ENCODE results near the gene B4GALNT2. TPM values are rescaled to one million over a fixed set of nuclear protein-coding genes. Genes with fewer than 3 reads are reported as not detected.

The B4GALNT2 gene
- total RNA-seq, 1 experiment from 2014 or later: not detected

DNA sequence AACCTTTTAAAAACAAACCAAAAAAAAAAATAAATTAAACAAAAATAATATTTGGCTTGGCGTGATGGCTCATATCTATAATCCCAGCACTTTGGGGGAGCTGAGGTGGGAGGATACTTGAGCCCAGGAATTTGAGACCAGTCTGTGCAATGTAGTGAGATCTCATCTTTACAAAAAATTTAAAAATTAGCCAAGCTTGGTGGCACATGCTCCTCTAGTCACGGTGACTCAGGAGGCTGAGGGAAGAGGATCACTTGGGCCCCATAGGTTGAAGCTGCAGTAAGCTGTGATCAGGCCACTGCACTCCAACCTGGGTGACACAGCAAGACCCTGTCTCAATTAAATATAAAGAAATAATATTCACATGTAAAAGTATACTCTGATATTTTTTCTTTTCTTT is 65.6 kb downstream of the B4GALNT2 start:
- no peaks in the 10 kb centered on the region for H3K4me1 ChIP-seq
- no peak overlapping the region for H3K4me3 ChIP-seq
- H3K27ac ChIP-seq: no peak overlapping the region
- DNase-seq: no peak
- no peaks in the 10 kb centered on the region; the same call in 1 of the 2 replicates for H3K27me3 ChIP-seq
- H3K36me3 ChIP-seq: no peaks in the 10 kb centered on the region
- no peaks in the 10 kb centered on the region for H3K9me3 ChIP-seq (replicated peaks)

DNA sequence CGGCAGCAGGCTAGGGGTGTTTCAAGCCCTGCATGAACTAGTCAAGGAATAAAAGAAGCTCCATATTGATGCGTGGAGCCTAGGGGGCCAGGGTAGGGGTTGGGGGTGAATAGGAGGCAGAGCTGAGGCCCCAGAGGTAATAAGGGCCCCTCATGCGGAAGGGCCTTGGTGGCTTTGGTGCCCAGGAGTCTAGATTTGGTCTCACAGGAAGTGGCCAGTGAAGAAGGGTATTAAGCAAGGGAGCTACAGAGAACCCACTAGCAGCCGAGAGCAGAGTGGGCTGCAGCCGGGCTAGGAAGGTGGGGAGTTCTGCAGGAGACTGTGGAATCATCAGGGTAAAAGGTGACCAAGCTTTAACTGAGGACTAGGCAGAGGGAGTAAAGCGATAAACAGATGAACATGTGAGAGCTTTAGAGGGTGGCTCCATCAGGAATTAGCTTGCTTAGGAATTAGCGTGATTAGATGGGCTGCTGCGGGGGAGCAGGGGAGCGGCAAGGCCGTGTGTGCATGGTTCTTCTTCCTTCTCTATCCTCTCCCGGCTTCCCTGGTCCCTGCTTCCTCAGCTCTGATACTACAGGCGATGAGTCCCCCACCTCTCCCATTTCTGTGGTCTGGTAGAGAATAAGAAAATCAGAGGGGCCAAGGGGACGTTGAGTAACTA is 68.0 kb downstream of the B4GALNT2 start:
- H3K9me3 ChIP-seq (replicated peaks): no peaks in the 10 kb centered on the region
- no peak overlapping the region for H3K4me3 ChIP-seq
- H3K27me3 ChIP-seq: no peaks in the 10 kb centered on the region; the same call in 1 of the 2 replicates
- no peak for DNase-seq
- no peaks in the 10 kb centered on the region for H3K36me3 ChIP-seq
- H3K27ac ChIP-seq: no peak overlapping the region
- H3K4me1 ChIP-seq: no peaks in the 10 kb centered on the region

GRCh38 chr17:49201481-49201927 is 68.9 kb downstream of the B4GALNT2 start:
- no peaks in the 10 kb centered on the region for H3K36me3 ChIP-seq
- H3K4me3 ChIP-seq: no peak overlapping the region
- H3K27me3 ChIP-seq: no peaks in the 10 kb centered on the region; the same call in 1 of the 2 replicates
- H3K9me3 ChIP-seq (replicated peaks): no peaks in the 10 kb centered on the region
- no peak overlapping the region for H3K27ac ChIP-seq
- DNase-seq: no peak
- no peaks in the 10 kb centered on the region for H3K4me1 ChIP-seq

DNA sequence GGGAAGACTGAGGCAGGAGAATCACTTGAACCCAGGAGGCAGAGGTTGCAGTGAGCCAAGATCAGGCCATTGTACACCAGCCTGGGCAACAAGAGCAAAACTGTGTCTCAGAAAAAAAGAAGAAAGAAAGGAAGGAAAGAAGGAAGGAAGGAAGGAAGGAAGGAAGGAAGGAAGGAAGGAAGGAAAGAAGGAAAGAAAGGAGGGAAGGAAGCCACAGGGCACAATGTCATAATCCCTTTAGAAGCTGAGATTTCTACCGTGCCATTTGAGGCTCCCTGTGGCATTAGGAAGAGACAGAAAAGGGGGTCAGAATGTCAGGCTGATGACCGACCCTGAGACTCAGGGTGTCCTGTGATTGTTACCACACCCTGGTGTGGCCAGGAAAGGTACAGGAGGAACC is 71.2 kb downstream of the B4GALNT2 start:
- H3K4me1 ChIP-seq: no peaks in the 10 kb centered on the region
- no peak for DNase-seq
- H3K27me3 ChIP-seq: no peaks in the 10 kb centered on the region; the same call in 1 of the 2 replicates
- H3K9me3 ChIP-seq (replicated peaks): no peaks in the 10 kb centered on the region
- no peak overlapping the region for H3K27ac ChIP-seq
- H3K4me3 ChIP-seq: no peak overlapping the region
- no peaks in the 10 kb centered on the region for H3K36me3 ChIP-seq

DNA sequence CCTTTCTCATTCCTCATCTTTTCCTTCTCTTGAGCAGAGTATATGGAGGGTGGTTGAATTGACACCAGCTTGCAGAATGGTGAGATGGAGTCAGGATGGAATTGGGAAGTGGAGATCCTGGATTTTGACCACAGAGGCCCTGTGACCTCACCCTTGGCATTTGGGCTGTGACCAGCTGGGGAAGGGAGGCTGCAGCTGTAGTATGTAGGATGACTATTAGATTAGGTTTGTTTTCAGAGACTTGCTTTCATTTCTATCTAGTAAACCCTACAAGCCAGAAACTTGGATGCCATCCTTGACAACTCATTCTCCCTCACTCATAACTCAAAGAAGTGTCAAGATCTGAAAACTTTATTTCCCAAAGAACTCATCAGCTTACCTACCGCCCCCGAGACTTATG is 71.9 kb downstream of the B4GALNT2 start:
- Histone ChIP-seq H3K27me3 (no peaks in the 10 kb centered on the region; the same call in 1 of the 2 replicates), H3K4me3 (no peak overlapping the region), H3K4me1 (peaks cover 5% of the 10 kb centered on the region), H3K27ac (no peak overlapping the region), H3K9me3 (replicated peaks) (no peaks in the 10 kb centered on the region), H3K36me3 (no peaks in the 10 kb centered on the region)
- DNase-seq: no peak

DNA sequence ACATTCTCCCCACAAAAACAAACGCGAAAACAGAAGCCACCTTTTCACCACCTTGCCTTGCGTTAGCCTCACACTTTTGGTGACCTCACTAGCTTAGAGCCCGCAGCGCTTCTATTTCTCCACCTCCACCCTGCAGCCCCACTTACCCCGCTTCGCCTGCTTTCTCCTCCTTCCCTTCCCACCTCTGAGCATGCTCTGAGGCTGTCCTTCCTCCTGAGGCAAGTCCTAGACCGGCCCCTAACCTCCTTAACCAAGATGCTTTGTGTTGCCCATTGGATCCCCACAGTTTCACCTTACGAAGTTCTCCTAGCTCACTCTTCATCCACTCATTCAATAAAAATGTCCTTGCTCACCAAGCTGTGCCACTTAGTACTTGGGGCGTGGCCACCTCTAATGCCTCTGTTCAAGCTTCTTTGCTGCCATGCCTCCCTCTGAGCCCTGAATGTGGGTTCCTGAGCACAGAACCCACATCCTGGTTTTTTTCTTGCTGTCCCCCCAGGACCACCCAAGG is 76.5 kb downstream of the B4GALNT2 start:
- DNase-seq: no peak
- H3K36me3 ChIP-seq: no peaks in the 10 kb centered on the region
- H3K27me3 ChIP-seq: no peaks in the 10 kb centered on the region
- H3K27ac ChIP-seq: no peak overlapping the region
- H3K4me3 ChIP-seq: peak overlapping the region; percentile 53
- H3K9me3 ChIP-seq (replicated peaks): no peaks in the 10 kb centered on the region
- peaks cover 10% of the 10 kb centered on the region for H3K4me1 ChIP-seq

- Histone ChIP-seq H3K4me3 (peak within 1 kb of the TSS; percentile 53), H3K27me3 (no peaks in the 10 kb centered on the region), H3K4me1 (peaks cover 10% of the 10 kb centered on the region), H3K9me3 (replicated peaks) (no peaks in the 10 kb centered on the region), H3K27ac (peak within 1 kb of the TSS; percentile 51), H3K36me3 (no peaks in the 10 kb centered on the region)
- DNase-seq: peak; percentile 82 to 87
Measured at GRCh38 chr17:49210158-49211029, 77.8 kb downstream of the B4GALNT2 start, which contains the start of the genes ABI3 and GNGT2. ABI3 (plus strand) TSS chr17:49210707; CDS start chr17:49210725, 18 bp downstream. GNGT2 (minus strand) TSS chr17:49210574; CDS start chr17:49207422, 3,152 bp downstream.

DNA sequence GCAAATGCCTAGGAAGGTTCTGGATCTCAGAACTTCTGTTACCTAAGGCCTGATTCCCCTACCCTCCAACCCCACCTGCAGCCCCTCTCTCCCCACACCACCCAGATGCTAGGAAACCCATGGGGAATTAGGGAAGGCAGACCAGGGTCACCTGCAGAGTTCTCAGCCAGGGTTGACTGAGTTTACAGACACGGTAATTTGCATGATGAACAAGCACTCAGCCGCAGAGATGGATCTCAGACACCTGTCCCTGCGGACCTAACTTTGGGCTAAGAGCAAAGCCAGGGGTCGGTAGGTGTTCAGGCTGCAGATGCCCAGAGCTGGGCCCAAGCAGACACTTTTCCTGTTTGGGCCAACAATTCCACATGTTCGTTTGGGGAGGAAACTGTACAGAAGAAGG is 80.8 kb downstream of the B4GALNT2 start:
- DNase-seq: no peak
- Histone ChIP-seq H3K36me3 (no peaks in the 10 kb centered on the region), H3K27ac (no peak overlapping the region), H3K4me3 (no peak overlapping the region), H3K9me3 (replicated peaks) (no peaks in the 10 kb centered on the region), H3K27me3 (no peaks in the 10 kb centered on the region), H3K4me1 (peaks cover 10% of the 10 kb centered on the region)

- H3K4me3 ChIP-seq: no peak overlapping the region
- H3K9me3 ChIP-seq (replicated peaks): no peaks in the 10 kb centered on the region
- no peak for DNase-seq
- peaks cover 10% of the 10 kb centered on the region for H3K4me1 ChIP-seq
- no peaks in the 10 kb centered on the region for H3K27me3 ChIP-seq
- no peaks in the 10 kb centered on the region for H3K36me3 ChIP-seq
- no peak overlapping the region for H3K27ac ChIP-seq
Measured at GRCh38 chr17:49213847-49214246, 81.3 kb downstream of the B4GALNT2 start.

- DNase-seq: no peak
- H3K27me3 ChIP-seq: no peaks in the 10 kb centered on the region
- H3K36me3 ChIP-seq: no peaks in the 10 kb centered on the region
- no peak overlapping the region for H3K27ac ChIP-seq
- H3K4me1 ChIP-seq: peaks cover 3% of the 10 kb centered on the region
- H3K9me3 ChIP-seq (replicated peaks): no peaks in the 10 kb centered on the region
- no peak overlapping the region for H3K4me3 ChIP-seq
Measured at GRCh38 chr17:49214676-49215360, 82.2 kb downstream of the B4GALNT2 start.

DNA sequence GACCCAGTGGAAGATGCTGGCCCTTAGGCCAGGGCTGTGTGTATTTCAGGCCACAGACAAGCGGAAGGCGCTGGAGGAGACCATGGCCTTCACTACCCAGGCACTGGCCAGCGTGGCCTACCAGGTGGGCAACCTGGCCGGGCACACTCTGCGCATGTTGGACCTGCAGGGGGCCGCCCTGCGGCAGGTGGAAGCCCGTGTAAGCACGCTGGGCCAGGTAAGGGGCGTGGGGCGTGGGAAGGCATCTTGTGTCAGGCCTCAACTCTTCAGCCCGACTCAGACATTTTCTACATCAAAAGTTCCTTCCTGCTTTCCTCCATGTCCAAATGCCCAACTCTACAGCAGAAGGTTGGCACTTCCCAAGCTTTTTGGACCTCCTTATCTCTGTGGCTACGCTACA is 83.9 kb downstream of the B4GALNT2 start:
- DNase-seq: no peak
- Histone ChIP-seq H3K4me3 (no peak overlapping the region), H3K27me3 (no peaks in the 10 kb centered on the region), H3K27ac (no peak overlapping the region), H3K9me3 (replicated peaks) (no peaks in the 10 kb centered on the region), H3K36me3 (no peaks in the 10 kb centered on the region), H3K4me1 (no peaks in the 10 kb centered on the region)

GRCh38 chr17:49216953-49217650 is 84.5 kb downstream of the B4GALNT2 start:
- Histone ChIP-seq H3K4me1 (no peaks in the 10 kb centered on the region), H3K4me3 (no peak overlapping the region), H3K27me3 (no peaks in the 10 kb centered on the region), H3K27ac (no peak overlapping the region), H3K36me3 (no peaks in the 10 kb centered on the region), H3K9me3 (replicated peaks) (no peaks in the 10 kb centered on the region)
- no peak for DNase-seq

DNA sequence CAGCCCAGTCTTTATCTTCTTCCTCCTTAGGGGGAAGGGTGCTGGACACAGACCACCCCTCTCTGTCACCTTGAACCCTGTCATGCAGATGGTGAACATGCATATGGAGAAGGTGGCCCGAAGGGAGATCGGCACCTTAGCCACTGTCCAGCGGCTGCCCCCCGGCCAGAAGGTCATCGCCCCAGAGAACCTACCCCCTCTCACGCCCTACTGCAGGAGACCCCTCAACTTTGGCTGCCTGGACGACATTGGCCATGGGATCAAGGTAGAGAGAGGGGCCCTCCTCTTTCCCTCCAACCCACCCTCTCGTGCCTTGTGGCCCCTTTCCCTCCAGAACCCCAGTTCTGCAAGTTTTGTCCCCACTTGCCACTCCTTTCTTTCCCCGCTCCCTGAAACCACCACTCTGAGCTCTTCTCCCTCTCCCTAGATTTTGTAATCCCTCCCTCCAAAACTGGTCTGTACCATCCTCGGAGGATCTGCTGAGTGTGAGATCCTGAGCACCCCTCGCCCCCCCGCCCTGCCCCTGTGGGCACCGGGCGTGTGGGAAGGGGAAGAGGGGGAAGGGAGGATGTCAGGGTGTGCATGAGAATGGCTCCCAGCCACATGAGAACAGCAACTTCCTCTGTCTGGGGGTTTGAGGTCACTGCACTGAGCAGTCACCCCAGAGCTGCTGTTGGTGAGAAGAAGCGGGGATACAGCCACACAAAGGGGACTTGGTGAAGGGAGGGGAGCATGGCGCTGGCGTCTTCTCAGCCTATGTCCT is 85.3 kb downstream of the B4GALNT2 start:
- H3K9me3 ChIP-seq (replicated peaks): no peaks in the 10 kb centered on the region
- no peaks in the 10 kb centered on the region for H3K4me1 ChIP-seq
- H3K27me3 ChIP-seq: no peaks in the 10 kb centered on the region
- no peak for DNase-seq
- no peak overlapping the region for H3K27ac ChIP-seq
- no peak overlapping the region for H3K4me3 ChIP-seq
- H3K36me3 ChIP-seq: no peaks in the 10 kb centered on the region
